SH-SY5Y (cell line): Measurements from ENCODE around the gene SLC25A25.

Experiments used
- GATA2 ChIP-seq: IDR thresholded peaks from 2 replicates; pipeline ENCODE4 v1.6.1; 2011; ENCODE audit warnings: mild to moderate bottlenecking, low read depth, low read length
- GATA3 ChIP-seq: IDR thresholded peaks from 2 replicates; pipeline ENCODE4 v1.6.1; 2011; ENCODE audit warnings: low read depth, mild to moderate bottlenecking, low read length, moderate library complexity

Gene SLC25A25

DNA sequence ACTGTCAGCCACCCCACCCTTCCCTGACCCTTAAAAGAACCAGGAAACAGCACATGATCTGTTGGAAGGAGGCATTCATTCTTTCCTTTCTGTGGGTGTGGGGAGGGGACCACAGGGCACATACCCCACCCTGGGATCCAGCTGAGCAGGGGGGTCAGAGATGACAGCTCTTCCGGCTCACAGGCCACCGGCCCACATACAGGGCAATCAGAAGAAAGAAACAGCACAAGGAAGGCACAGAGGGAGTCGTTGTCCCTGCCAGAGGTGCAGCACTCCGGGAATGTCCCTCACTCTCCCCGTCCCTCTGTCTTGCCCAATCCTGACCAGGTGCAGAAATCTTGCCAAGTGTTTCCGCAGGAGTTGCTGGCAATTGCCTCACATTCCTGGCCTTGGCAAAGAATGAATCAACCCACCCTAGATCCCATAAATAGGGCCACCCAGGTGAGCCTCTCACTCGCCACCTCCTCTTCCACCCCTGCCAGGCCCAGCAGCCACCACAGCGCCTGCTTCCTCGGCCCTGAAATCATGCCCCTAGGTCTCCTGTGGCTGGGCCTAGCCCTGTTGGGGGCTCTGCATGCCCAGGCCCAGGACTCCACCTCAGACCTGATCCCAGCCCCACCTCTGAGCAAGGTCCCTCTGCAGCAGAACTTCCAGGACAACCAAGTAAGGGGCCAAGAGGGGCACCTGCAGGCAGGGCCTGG is 81.1 kb downstream of the SLC25A25 start, which contains the start of gene LCN2:
LCN2 (plus strand) TSS at position 453 of the 701 bp plus-strand sequence; CDS start at position 526, 73 bp downstream.
- TF ChIP-seq GATA2 (no peak), GATA3 (no peak)

DNA sequence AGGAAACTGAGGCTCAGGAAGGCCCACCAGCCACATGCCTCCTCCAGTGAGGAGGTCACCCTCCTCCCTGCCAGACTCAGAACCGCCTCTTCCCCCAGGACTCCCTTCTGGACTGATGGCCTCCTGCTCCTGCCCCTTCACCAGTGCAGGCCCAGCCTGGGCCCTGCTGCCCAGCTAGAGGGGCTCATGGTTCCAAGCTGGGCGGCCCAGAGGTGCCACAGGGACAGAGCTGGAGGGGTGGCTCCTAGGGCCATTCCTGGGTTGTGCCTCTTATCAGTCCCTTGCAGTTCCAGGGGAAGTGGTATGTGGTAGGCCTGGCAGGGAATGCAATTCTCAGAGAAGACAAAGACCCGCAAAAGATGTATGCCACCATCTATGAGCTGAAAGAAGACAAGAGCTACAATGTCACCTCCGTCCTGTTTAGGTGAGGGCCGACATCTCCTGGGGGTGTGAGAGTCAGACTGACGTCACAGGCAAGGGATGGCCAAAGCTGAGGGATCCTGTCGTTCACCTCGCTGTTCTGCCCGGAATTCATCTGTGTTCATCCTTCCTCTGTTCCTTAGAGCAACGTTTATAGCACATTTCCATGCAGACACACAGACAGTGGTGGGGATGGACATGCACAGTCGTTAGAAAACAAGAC is 82.0 kb downstream of the SLC25A25 start:
- no peak for TF ChIP-seq GATA2
- no peak for TF ChIP-seq GATA3

DNA sequence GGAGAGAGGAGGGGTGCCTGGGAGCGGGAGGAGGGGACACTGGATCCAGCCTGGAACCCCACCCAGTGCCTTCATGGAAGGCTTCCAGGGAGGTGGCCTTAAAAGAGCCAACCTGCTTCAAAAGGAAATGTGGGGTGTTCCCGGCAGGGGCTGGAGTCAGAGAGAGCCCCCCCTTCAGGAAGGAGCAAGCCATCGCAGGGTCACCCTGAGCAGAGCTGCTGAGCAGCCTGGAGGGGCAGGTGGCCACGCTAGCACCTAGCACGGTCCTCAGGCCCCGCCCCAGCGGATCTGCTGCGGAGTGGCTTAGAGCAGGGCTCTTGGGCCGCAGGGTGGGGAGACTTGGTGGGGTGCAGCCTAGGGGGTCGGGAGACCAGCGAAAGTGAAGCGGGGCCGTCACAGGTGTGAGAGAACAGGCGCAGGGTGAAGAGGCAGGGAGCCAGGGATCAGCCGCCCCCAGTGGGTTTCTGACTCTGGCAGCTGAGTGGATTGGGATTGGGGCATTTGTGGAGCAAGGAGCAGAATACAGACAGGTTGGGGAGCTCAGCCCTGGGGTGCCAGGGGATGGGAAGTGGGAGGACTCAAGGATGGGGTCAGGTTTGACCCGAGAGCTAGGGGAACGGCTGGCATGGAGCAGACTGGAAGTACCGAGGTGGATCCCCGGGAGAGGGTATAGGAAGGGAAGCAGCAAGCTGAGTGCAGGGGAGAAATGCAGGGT is 82.7 kb downstream of the SLC25A25 start:
- no peak for TF ChIP-seq GATA3
- no peak for TF ChIP-seq GATA2

DNA sequence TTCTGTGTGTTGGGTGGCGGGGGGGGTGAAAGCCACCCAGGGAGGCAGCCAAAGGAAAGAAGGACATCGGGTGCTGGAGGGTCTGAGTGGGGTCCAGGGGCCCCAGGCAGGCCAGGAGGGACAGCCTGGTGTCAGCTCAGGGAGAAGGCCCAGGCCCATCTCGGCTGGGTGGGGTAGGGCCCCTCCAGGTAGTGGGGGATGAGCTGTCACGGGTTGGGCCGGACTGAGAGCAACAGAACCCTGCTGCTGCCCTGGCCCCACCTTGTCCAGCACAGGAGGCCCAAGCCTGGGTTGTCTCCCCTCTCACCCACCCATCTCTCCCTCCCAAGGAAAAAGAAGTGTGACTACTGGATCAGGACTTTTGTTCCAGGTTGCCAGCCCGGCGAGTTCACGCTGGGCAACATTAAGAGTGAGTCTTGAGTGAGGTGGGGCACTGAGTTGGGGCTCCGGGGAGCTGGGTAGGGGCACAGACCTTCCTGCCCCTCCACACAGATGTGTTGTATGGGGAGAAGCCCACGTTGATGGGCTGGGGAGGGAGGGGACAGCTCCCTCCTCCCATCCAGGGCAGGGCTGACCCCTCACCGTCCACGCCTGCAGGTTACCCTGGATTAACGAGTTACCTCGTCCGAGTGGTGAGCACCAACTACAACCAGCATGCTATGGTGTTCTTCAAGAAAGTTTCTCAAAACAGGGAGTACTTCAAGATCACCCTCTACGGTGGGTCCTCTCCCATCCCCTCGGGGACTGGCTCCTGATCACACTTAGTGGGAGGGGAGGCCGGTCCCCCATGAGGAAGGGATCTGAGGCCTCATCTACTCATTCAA is 83.5 kb downstream of the SLC25A25 start:
- no peak for TF ChIP-seq GATA2
- no peak for TF ChIP-seq GATA3

DNA sequence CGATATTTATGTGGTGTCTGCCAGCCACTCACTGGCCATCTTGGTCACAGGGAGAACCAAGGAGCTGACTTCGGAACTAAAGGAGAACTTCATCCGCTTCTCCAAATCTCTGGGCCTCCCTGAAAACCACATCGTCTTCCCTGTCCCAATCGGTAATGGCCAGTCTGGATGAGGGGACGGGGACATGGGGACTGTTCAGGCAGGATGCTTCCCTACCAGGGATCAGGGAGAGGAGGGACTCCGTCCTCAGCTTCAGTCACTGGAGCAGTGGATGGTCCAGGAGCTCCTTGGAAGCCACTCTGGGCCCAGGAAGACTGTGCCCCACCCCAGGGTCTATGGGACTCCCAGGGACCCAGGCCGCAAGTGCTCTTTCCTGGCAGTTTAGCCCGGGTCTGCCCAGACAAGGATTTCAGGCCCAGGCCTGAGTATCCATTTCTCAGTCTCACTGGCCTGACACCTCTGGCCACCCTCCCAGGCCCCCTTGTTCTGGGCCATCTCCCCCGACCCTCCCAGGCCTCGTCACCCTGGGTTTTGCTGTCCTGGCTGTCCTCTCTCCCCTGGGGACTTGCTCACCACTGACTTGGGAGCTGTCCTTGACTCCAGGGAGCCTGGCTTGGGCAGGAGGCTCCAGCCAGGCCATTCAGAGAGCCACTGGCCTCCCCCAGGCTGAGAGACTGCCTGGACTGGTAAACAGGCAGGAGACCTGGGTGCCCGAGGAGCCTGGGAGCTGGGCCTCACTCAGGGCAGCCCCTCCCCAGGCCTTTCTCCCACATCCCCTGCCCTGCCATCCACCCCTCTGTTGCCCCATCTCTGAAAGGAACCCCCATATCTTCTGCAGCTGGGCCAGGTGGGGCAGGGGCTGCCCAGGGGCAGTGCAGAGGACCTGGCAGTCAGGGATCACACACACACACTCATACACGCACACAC is 84.4 kb downstream of the SLC25A25 start:
- no peak for TF ChIP-seq GATA2
- no peak for TF ChIP-seq GATA3

DNA sequence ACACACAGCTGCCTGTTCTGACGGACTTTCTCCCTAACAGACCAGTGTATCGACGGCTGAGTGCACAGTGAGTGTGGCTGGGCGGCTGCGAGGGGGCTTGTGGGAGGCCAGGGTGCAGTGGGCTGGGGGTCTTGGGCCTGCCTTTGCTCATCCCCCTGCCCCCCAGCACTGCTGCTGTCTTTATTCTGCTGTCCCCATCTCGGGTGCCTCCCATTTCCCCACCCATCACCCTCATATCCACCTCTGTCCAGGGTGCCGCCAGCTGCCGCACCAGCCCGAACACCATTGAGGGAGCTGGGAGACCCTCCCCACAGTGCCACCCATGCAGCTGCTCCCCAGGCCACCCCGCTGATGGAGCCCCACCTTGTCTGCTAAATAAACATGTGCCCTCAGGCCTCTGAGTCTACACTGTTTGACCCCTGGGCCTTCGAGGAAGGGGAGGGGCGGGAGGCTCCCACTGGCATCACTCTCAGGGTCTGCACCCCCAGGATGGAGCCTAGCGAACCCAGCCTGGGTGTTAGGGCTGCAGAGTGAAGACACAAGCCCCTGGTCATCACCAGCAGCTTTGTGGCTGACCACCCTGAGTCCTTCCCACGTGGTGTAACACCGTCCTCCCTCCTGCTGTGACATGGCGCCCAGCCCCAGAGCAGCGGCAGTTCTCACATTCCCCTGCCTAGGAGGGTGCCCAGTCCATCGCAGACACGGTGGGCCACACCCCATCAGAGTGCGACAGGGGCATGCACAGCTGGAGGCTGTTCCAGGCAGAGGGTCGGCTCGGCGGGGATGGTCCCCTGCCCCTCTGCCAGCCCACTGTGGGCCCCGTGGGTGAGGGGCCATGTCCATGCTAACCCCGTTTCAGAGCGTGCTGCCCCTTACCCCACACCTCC is 85.3 kb downstream of the SLC25A25 start:
- TF ChIP-seq GATA3 (no peak), GATA2 (no peak)

DNA sequence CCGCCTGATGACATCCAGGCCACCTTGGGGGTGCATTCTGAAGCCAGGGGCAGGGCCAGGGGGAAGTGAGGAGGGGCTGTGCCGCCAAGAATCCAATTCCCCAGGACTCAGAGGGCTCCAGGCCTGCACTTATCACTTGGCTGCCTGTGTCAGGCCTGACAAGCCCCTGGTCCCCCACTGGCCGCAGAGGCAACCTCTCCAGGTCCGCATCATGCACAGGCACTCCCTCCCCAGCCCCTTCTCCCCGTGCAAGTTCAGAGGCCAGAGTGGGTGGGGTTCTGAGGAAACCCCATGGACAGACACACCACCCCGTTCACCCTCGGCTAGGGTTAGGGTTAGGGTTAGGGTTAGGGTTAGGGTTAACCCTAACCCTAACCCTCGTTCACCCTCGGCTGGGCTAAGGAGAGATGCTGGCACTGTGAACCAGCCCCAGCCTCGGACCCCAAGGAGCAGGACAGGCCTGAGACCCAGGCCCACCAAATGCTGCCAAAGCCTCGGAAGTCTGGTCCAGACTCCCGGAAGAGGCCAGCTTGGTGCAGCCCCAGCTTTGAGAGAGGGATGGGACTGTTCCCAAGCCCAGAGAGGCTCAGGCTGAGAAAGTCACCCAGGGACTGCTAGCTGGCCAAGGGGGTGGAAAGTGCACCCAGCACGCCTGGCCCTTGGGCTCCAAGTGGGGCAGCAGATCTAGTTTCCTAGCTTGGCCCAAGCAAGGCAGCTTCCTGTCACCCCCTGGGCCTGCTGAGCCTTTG is 86.1 kb downstream of the SLC25A25 start:
- TF ChIP-seq GATA2 (no peak), GATA3 (no peak)

DNA sequence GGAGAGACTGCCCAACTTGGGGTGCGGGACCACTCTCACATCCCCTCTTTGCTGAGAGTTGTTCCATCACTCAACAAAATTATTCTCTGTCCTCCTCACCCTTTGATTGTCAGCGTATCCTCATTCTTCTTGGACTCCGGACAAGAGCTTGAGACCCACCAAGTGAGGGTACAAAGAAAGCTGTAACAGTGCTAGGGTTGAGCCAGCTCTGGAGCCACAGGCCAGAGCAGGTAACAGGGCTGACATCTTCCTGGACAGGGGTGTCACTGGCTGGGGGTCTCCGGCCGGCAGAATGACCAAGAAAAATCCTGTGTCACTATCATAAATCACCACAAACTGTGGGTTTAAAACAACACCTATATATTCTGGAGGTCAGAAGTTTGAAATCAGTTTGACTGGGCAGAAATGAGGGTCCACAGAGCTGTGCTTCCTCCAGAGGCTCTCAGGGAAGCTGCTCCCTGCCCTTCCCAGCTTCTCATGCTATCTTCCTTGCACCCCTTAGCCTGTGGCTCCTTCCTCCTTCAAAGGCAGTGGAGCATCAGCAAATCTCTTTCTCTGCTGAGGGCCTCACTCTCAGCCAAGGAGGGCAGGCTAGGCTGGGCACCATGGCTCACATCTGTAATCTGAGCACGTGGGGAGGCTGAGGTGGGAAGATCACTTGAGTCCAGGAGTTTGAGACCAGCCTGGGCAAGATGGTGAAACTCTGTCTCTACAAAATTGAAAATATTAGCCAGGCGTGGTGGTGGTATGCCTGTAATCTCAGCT is 87.9 kb downstream of the SLC25A25 start:
- TF ChIP-seq GATA2 = no peak
- TF ChIP-seq GATA3 = no peak
